SK-N-SH (cell line): ENCODE results near the gene LACTB. TPM values are rescaled to one million over a fixed set of nuclear protein-coding genes. Genes with fewer than 3 reads are reported as not detected.

Experiments
- CTCF ChIA-PET: fragments of 300-600, 350-600 bp; formaldehyde crosslinking; extraction: SDS; loops from one replicate; lab custom pipeline; 2021; lab: Yijun Ruan, JAX
- POLR2A ChIA-PET: fragments of 350-600 bp; sonication (Branson Sonifier 250); formaldehyde crosslinking; extraction: SDS; loops from one replicate; lab custom pipeline; 2020; ENCODE audit warnings: antibody characterized with exemption, inconsistent platforms; lab: Yijun Ruan, JAX
- DNase-seq: peaks from one replicate; pipeline ENCODE4 v3.0.0; 2012
- H2AFZ ChIP-seq: fragments of 200-600 bp; sonication (generic); 2 replicates; pipeline ENCODE4 v1.8.1; 2016; ENCODE audit warnings: antibody characterized with exemption, mild to moderate bottlenecking, low read depth
- H3F3A ChIP-seq: fragments of 200-600 bp; sonication (generic); replicated peaks from 2 replicates; pipeline ENCODE3; 2016; ENCODE audit warnings: antibody characterized with exemption, mild to moderate bottlenecking; ENCODE audit not compliant: insufficient read depth
- H3K27ac ChIP-seq, 2 experiments: fragments of 200-500 bp in 1 of 2; fragments of 200-600 bp in 1 of 2; sonication (Bioruptor generic) in 1 of 2; sonication (generic), shearing (Covaris generic) in 1 of 2; 2 replicates each; pipeline versions ENCODE4 v1.5.1 to v1.6.1; 2014 to 2016; ENCODE audit warnings: low read depth in 2 of 2, inconsistent platforms in 1 of 2, low read length in 1 of 2, mild to moderate bottlenecking in 1 of 2, mixed read lengths in 1 of 2
- H3K27me3 ChIP-seq: fragments of 200-600 bp; sonication (generic), shearing (Covaris generic); 2 replicates; pipeline ENCODE4 v1.6.1; 2016; ENCODE audit warnings: mixed run types; ENCODE audit not compliant: insufficient read depth
- H3K36me3 ChIP-seq, 2 experiments: fragments of 200-500 bp in 1 of 2; fragments of 200-600 bp in 1 of 2; sonication (Bioruptor generic) in 1 of 2; sonication (generic) in 1 of 2; replicated peaks in 1 of 2; 2 replicates each; pipeline versions ENCODE3 to v1.5.1; 2014 to 2016; ENCODE audit warnings: low read length in 1 of 2, mild to moderate bottlenecking in 1 of 2; ENCODE audit not compliant: insufficient read depth in 2 of 2, control insufficient read depth in 1 of 2
- H3K4me1 ChIP-seq, 2 experiments: fragments of 200-500 bp in 1 of 2; fragments of 200-600 bp in 1 of 2; sonication (Bioruptor generic) in 1 of 2; sonication (generic), shearing (Covaris generic) in 1 of 2; 2 replicates each; pipeline versions ENCODE4 v1.5.1 to v1.6.1; 2014 to 2016; ENCODE audit warnings: low read depth in 1 of 2, low read length in 1 of 2, mixed run types in 1 of 2; ENCODE audit not compliant: insufficient read depth in 2 of 2, control insufficient read depth in 1 of 2
- H3K4me2 ChIP-seq: fragments of 200-600 bp; sonication (generic), shearing (Covaris generic); 2 replicates; pipeline ENCODE4 v1.6.1; 2017; ENCODE audit warnings: mixed run types
- H3K4me3 ChIP-seq, 2 experiments: fragments of 200-500 bp in 1 of 2; fragments of 200-600 bp in 1 of 2; sonication (Bioruptor generic) in 1 of 2; sonication (generic), shearing (Covaris generic) in 1 of 2; 2 replicates each; pipeline versions ENCODE4 v1.5.1 to v1.8.1; 2014 to 2016; ENCODE audit warnings: low read depth in 2 of 2, inconsistent platforms in 1 of 2, low read length in 1 of 2, mild to moderate bottlenecking in 1 of 2, mixed read lengths in 1 of 2, moderate library complexity in 1 of 2
- H3K79me2 ChIP-seq: fragments of 200-600 bp; sonication (generic); 2 replicates; pipeline ENCODE4 v1.8.1; 2017; ENCODE audit warnings: mild to moderate bottlenecking; ENCODE audit not compliant: insufficient read depth
- H3K9ac ChIP-seq: fragments of 200-600 bp; sonication (generic); 2 replicates; pipeline ENCODE4 v1.6.1; 2017; ENCODE audit warnings: mixed run types
- H3K9me2 ChIP-seq: fragments of 200-600 bp; sonication (generic); 2 replicates; pipeline ENCODE4 v1.6.1; 2017; ENCODE audit warnings: mixed run types
- H3K9me3 ChIP-seq: fragments of 200-600 bp; sonication (generic); 2 replicates; pipeline ENCODE4 v1.6.1; 2017; ENCODE audit warnings: mixed run types, mild to moderate bottlenecking, moderate library complexity
- H4K20me1 ChIP-seq: fragments of 200-600 bp; sonication (generic); 2 replicates; pipeline ENCODE4 v1.6.1; 2017; ENCODE audit warnings: mild to moderate bottlenecking, mixed run types; ENCODE audit not compliant: insufficient read depth
- CHD2 ChIP-seq: fragments of 150-350 bp; IDR thresholded peaks from 2 replicates; pipeline ENCODE4 v1.6.1; 2018; ENCODE audit warnings: low read length; ENCODE audit not compliant: partially characterized antibody
- CTCF ChIP-seq: fragments of 200-600 bp; sonication (generic); IDR thresholded peaks from 2 replicates; pipeline ENCODE4 v1.6.1; 2017; ENCODE audit warnings: antibody characterized with exemption, mild to moderate bottlenecking, moderate library complexity
- EP300 ChIP-seq, 2 experiments: IDR thresholded peaks; 2 replicates each; pipeline versions ENCODE4 v1.4.0 to v1.6.1; 2012; ENCODE audit warnings: borderline replicate concordance in 1 of 2, low read depth in 1 of 2, low read length in 1 of 2
- FOSL2 ChIP-seq: IDR thresholded peaks from 2 replicates; pipeline ENCODE4 v1.4.0; 2012; ENCODE audit warnings: low read depth, mild to moderate bottlenecking, moderate library complexity, borderline replicate concordance
- IRF3 ChIP-seq: fragments of 150-350 bp; IDR thresholded peaks from 2 replicates; pipeline ENCODE4 v1.6.1; 2016; ENCODE audit warnings: mild to moderate bottlenecking, low read depth, low read length
- JUND ChIP-seq: IDR thresholded peaks from 2 replicates; pipeline ENCODE4 v1.4.0; 2012
- MEF2A ChIP-seq: IDR thresholded peaks from 2 replicates; pipeline ENCODE4 v1.4.0; 2012; ENCODE audit warnings: low read depth, borderline replicate concordance
- MXI1 ChIP-seq: IDR thresholded peaks from 2 replicates; pipeline ENCODE4 v1.6.1; 2012; ENCODE audit warnings: mild to moderate bottlenecking, low read depth, low read length, improper control_type of control experiment
- NFIC ChIP-seq: IDR thresholded peaks from 2 replicates; pipeline ENCODE4 v1.4.0; 2012; ENCODE audit warnings: borderline replicate concordance
- PBX3 ChIP-seq: IDR thresholded peaks from 2 replicates; pipeline ENCODE4; 2012
- RXRA ChIP-seq: IDR thresholded peaks from 2 replicates; pipeline ENCODE4 v1.4.0; 2012; ENCODE audit warnings: low read depth, mild to moderate bottlenecking, borderline replicate concordance
- TCF12 ChIP-seq: IDR thresholded peaks from 2 replicates; pipeline ENCODE4 v1.4.0; 2012
- TEAD4 ChIP-seq: IDR thresholded peaks from 2 replicates; pipeline ENCODE4 v1.4.0; 2012; ENCODE audit warnings: mild to moderate bottlenecking, borderline replicate concordance; ENCODE audit not compliant: insufficient read depth
- YY1 ChIP-seq: IDR thresholded peaks from 2 replicates; pipeline ENCODE4 v1.4.0; 2012; ENCODE audit warnings: low read depth, mild to moderate bottlenecking
- ZBTB33 ChIP-seq: IDR thresholded peaks from 2 replicates; pipeline ENCODE4 v1.4.0; 2012; ENCODE audit warnings: low read depth, borderline replicate concordance
- WGBS: methylation state at CpG from one replicate; pipeline ENCODE4 v1.1.6; 2017; ENCODE audit warnings: low lambda C conversion rate; 5-methylcytosine and 5-hydroxymethylcytosine counted together
- polyA plus RNA-seq, 3 experiments: library from polyadenylated mRNA; depleted of rRNA; stranded (reverse); fragments of >200 nt; gene quantifications; 2 replicates each; pipeline ENCODE4 v1.2.3, GENCODE V29; 2012

The LACTB gene
- polyA plus RNA-seq, 1 of the 3 experiments (the other 2 are of a cell fraction) = 23.3 TPM

GRCh38 chr15:63133786-63134185 is 12.1 kb downstream of the LACTB start:
- CTCF ChIA-PET = no interaction called here
- peaks cover 9 to 37% of the 10 kb centered on the region in 2 experiments for H3K36me3 ChIP-seq
- H3K4me1 ChIP-seq = peaks cover 0 to 33% of the 10 kb centered on the region in 2 experiments; a peak in 2 of 4 replicates
- no peak for DNase-seq
- POLR2A ChIA-PET = no interaction called here
- peak overlapping the region; percentile 50 to 91; a peak in 3 of 4 replicates for H3K27ac ChIP-seq
- H3F3A ChIP-seq = peaks cover 60% of the 10 kb centered on the region
- H3K79me2 ChIP-seq = peaks cover 24% of the 10 kb centered on the region; the same call in 1 of the 2 replicates
- H3K27me3 ChIP-seq = no peaks in the 10 kb centered on the region
- peak overlapping the region; percentile 63 for H3K4me2 ChIP-seq
- H2AFZ ChIP-seq = no peak overlapping the region
- TF ChIP-seq IRF3 (no peak), TEAD4 (0 out of 2 replicates have a peak, but pooled peaks have one; percentile 42), CHD2 (no peak), MEF2A (0 out of 2 replicates have a peak, but pooled peaks have one; percentile 31), JUND (peak; percentile 76), NFIC (peak; percentile 46; the same call in 1 of the 2 replicates), RXRA (peak; percentile 32; the same call in 1 of the 2 replicates), PBX3 (peak; percentile 50; the same call in 1 of the 2 replicates), TCF12 (peak; percentile 59), EP300 (IDR thresholded peaks at IDR 0.05; ENCODE audit: borderline replicate concordance in 1 of 2, low read depth in 1 of 2, low read length in 1 of 2) (peak in 1 of 2 experiments; percentile 68; a peak in 1 of 4 replicates), YY1 (no peak), FOSL2 (peak; percentile 63; the same call in 1 of the 2 replicates)
- H3K9ac ChIP-seq = peak overlapping the region; percentile 24; the same call in 1 of the 2 replicates
- no peaks in the 10 kb centered on the region for H4K20me1 ChIP-seq
- H3K9me3 ChIP-seq = no peaks in the 10 kb centered on the region
- H3K4me3 ChIP-seq = no peak overlapping the region
- WGBS = 45% methylated on average over 1 of the region's 1 CpG
- no peaks in the 10 kb centered on the region for H3K9me2 ChIP-seq

- TF ChIP-seq ZBTB33 = no peak
- no peak for TF ChIP-seq MXI1
- TF ChIP-seq CTCF = no peak
- TF ChIP-seq, all 33 proteins: peak for 0
- Histone ChIP-seq H3K9me2 (no peaks in the 10 kb centered on the region), H3K4me1 (peaks cover 0 to 33% of the 10 kb centered on the region in 2 experiments; a peak in 2 of 4 replicates), H2AFZ (no peak overlapping the region), H3K36me3 (peaks cover 7 to 31% of the 10 kb centered on the region in 2 experiments), H3F3A (peaks cover 54% of the 10 kb centered on the region), H3K4me2 (peak overlapping the region; percentile 63), H3K27me3 (no peaks in the 10 kb centered on the region), H3K79me2 (peaks cover 20% of the 10 kb centered on the region; the same call in 1 of the 2 replicates), H3K9me3 (no peaks in the 10 kb centered on the region), H3K27ac (peak overlapping the region; percentile 50 to 91; a peak in 3 of 4 replicates), H4K20me1 (no peaks in the 10 kb centered on the region), H3K4me3 (no peak overlapping the region), H3K9ac (no peak overlapping the region)
- ChIA-PET POLR2A (interaction anchor here (1.1 kb wide), 1 partner anchor 12 kb away, joined by 3 read pairs; no protein-coding TSS in a partner anchor), CTCF (no interaction called here)
- WGBS = 92% methylated on average over 2 of the region's 2 CpGs
- DNase-seq = no peak
Observed at GRCh38 chr15:63134245-63134985, 12.8 kb downstream of the LACTB start.
